Right ventricle myocardium inferior (tissue), 1 donor: Measurements from ENCODE around the gene PDE4D. TPM values are rescaled to one million over a fixed set of nuclear protein-coding genes. Genes with fewer than 3 reads are reported as not detected.

Experiments used
- ATAC-seq: fragments of 200-7000 bp; cut with Tn5 transposase; one replicate; pipeline ENCODE4 v1.9.1; 2020; ENCODE audit warnings: mild to moderate bottlenecking, moderate library complexity
- DNase-seq: peaks from one replicate; pipeline ENCODE4 v3.0.0; 2021; ENCODE audit errors: missing footprints
- intact Hi-C: fragments of 100-400 bp; cut with DNase I; formaldehyde crosslinking; loops from one replicate; pipeline ENCODE4 v1.11.0; 2022
- microRNA-seq: library from miRNA; unstranded; fragments of <30 nt; microRNA quantifications from one replicate; pipeline ENCODE4 v1.2.0, GENCODE V29; 2020
- total RNA-seq: library from RNA; stranded (reverse); fragmentation: NEBNext Ultra II Directional; extraction: Animal tissue kit (Norgen Biotek cat#: 25700); gene quantifications from one replicate; pipeline ENCODE4 v1.2.1, GENCODE V29; 2021
- donor health status: DM: no; HTN: yes; CAD: no; lungs with severe emphysema.

The PDE4D gene
- total RNA-seq, 1 donor from 2014 or later, result 36.7 TPM

- DNase-seq (no peak), ATAC-seq (no peak)
- intact Hi-C loops, result no loop called here
Measured at GRCh38 chr5:58926541-58926935, 967.0 kb downstream of the PDE4D start.

DNA sequence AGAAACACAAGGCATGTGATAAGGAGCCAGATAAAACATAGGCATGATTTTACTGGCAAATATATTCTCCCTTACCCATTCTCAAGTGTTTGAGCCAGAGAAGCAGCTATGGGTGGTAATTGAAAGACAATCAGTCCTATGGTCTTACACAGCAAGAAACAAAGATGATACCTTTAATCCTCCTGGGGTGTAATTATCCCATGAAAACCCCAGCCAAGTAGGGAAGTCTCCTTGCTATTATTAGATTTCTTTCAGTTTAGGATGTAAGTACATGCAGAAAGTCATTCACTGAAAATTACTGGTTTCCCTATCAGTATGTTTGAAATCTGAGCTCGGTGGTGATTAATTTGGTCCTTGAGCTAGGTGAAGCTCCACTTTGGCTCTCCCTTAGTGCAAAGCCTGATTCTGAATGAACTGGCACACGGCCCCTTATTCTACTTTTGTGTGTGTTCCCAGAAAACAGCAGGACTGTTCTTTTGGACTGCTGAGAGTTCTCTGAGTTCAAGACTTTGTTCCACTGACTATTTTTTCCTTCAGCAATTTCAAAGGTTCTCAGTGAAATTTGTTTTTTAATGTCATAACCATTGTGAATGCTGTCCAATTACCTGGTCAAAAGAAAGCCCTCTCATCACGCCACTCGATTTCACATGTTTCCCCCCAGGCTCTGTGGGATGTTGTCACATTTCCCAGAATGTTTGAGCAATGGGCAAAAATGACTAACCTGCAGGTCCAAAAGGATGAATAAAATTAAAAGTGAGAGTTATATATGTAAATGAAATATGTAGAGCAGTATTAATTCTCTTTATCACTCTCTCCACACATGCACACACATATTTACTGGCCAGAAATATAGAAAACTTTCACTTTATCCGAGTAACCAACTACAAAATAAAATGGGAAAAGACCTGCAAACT is 967.6 kb downstream of the PDE4D start:
- intact Hi-C loops, result no loop called here
- DNase-seq, result no peak
- ATAC-seq, result no peak

- DNase-seq (no peak), ATAC-seq (no peak)
- intact Hi-C loops, result loop anchor here (5.0 kb wide), 2 partner anchors 53 to 68 kb away; no protein-coding TSS in a partner anchor
Measured at GRCh38 chr5:58924306-58924705, 969.2 kb downstream of the PDE4D start.

DNA sequence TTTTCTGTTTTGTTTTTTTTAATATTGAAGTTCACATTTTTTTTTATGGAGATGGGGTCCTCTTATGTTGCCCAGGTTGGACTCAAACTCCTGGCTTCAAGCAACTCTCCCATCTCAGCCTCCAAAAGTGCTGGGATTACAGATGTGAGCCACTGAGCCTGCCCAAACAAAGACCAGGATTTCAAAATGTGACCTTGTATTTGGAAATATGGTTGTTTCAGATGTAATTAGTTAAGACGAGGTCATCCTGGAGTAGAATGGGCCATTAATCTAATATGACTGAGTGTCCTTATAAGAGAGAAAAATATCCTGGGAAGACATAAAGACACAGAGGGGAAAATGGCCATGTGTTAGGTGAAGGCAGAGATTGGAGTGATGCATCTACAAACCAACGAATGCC is 970.2 kb downstream of the PDE4D start:
- DNase-seq (no peak), ATAC-seq (no peak)
- intact Hi-C loops, result loop anchor here (5.0 kb wide), 2 partner anchors 54 to 69 kb away; no protein-coding TSS in a partner anchor

DNA sequence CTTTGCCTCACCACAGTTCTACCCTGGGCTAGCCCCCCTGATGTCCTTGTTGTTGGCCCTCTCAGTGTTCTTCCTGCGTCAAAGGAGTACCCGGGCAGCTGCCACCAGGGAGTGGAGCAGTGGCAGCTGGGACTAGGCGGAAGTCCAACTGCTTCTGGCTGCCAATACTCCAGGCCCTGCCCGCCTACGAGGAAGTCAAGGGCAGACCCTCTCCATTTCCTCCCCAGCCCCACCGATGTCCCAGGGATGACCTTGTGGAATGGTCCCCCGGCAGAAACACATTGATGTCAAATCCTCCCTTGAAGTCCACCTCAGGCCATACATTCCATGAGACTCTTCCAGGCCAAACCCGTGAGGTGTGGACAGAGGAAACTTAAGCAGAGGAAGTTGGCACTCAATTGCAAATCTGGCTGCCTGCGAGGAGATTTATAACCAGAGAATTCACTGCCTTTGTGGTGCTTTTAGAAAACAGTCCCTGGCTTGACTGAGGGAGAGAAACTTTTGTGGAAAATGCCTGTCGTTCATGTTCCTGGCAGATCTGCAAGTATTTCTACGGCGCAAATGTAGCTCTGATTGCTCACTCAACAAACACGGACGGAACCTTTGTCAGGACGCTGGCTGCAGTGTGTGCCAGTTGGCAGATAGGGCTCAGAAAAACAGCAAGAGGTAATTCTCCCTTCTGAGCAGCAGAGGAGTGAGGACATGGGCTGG is 970.9 kb downstream of the PDE4D start:
- peak; percentile 93 for ATAC-seq

DNA sequence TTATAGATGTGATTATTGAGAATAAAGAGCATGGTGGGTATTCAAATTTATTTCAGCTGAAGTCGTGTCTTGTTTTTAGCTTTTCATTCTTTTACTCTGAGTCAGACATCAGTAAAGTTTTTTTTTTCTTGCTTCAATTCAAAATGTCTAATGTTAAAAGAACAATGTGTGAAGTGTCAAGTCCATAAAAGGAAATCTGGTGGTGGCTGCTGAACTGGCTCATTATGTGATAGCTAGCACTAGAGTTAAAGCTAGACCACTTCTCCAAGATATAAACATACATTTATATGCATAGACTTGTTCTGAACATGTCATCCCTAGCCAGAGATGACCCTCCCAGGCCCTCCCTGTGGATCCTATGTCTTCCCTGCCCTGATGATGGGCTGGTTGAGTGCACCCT is 972.4 kb downstream of the PDE4D start:
- DNase-seq (no peak), ATAC-seq (no peak)
- intact Hi-C loops, result loop anchor here (5.0 kb wide), 2 partner anchors 56 to 71 kb away; no protein-coding TSS in a partner anchor

More for the DNA sequence above, 970.9 kb downstream of the PDE4D start:
- intact Hi-C loops, result loop anchor here (5.0 kb wide), 2 partner anchors 55 to 70 kb away; no protein-coding TSS in a partner anchor
- peak; percentile 72 for DNase-seq

- no peak for DNase-seq
- no peak for ATAC-seq
- intact Hi-C loops, result loop anchor here (5.0 kb wide), 2 partner anchors 57 to 72 kb away; no protein-coding TSS in a partner anchor
Measured at GRCh38 chr5:58919833-58920232, 973.7 kb downstream of the PDE4D start.

Small RNA genes lying within 50 kb of the gene (microRNA-seq; reads per million reads assigned to microRNA genes)
- gene MIR582, result 5.1 reads per million, percentile 12 among the genes with 10 or more reads in this experiment
